Panc1 (cell line): ENCODE measurements around the gene RDH5. TPM values are rescaled to one million over a fixed set of nuclear protein-coding genes. Genes with fewer than 3 reads are reported as not detected.

Experiments used
- ATAC-seq: fragments of 200-7000 bp; cut with Tn5 transposase; 2 replicates; pipeline ENCODE4 v1.9.1; 2020; ENCODE audit warnings: mild to moderate bottlenecking, moderate library complexity
- BruUV-seq: library from RNA; stranded (reverse); fragments of 400-500 nt; replicated peaks from 2 replicates; lab custom pipeline; 2021; lab: Mats Ljungman, UMichigan
- CTCF ChIA-PET: fragments of 300-600 bp; sonication (Branson Sonifier 250); formaldehyde crosslinking; loops from one replicate; lab custom pipeline; 2022; ENCODE audit warnings: antibody characterized with exemption; lab: Charles Lee
- POLR2A ChIA-PET: fragments of 300-600 bp; sonication (Branson Sonifier 250); formaldehyde crosslinking; loops from one replicate; lab custom pipeline; 2022; ENCODE audit warnings: antibody characterized with exemption; lab: Charles Lee
- DNase-seq: peaks from one replicate; pipeline ENCODE4 v3.0.0-alpha.2; 2010; ENCODE audit warnings: low read depth, low spot score
- H3K27ac ChIP-seq: 2 replicates; pipeline ENCODE4 v1.5.1; 2011; ENCODE audit warnings: mild to moderate bottlenecking, low read length, inconsistent platforms
- H3K27me3 ChIP-seq: fragments of 200-500 bp; sonication (Bioruptor generic); 2 replicates; pipeline ENCODE4 v1.6.0; 2014; ENCODE audit warnings: low read length, inconsistent platforms; ENCODE audit not compliant: control insufficient read depth, insufficient read depth
- H3K36me3 ChIP-seq: fragments of 200-500 bp; sonication (Bioruptor generic); 2 replicates; pipeline ENCODE4 v1.5.1; 2014; ENCODE audit warnings: inconsistent platforms, mild to moderate bottlenecking, low read length, moderate library complexity; ENCODE audit not compliant: control insufficient read depth, insufficient read depth
- H3K4me1 ChIP-seq: 2 replicates; pipeline ENCODE4 v1.5.1; 2011; ENCODE audit warnings: inconsistent platforms, mild to moderate bottlenecking, low read length, moderate library complexity; ENCODE audit not compliant: control insufficient read depth, insufficient read depth
- H3K4me3 ChIP-seq, 2 experiments: 2 replicates each; pipeline ENCODE4 v1.5.1; 2011 to 2012; ENCODE audit warnings: low read depth in 2 of 2, low read length in 2 of 2, mild to moderate bottlenecking in 2 of 2, inconsistent platforms in 1 of 2, moderate library complexity in 1 of 2
- H3K9me3 ChIP-seq: fragments of 200-500 bp; sonication (Bioruptor generic); 2 replicates; pipeline ENCODE4 v1.5.1; 2014; ENCODE audit warnings: low read depth, mild to moderate bottlenecking, inconsistent platforms, low read length, moderate library complexity; ENCODE audit not compliant: control insufficient read depth, insufficient read depth
- POLR2AphosphoS5 ChIP-seq: IDR thresholded peaks from 2 replicates; pipeline ENCODE4 v1.6.1; 2012; ENCODE audit warnings: mild to moderate bottlenecking, low read depth, low read length, moderate library complexity
- REST ChIP-seq, 2 experiments: IDR thresholded peaks; 2 replicates each; pipeline ENCODE4 v1.6.1; 2011 to 2012; ENCODE audit warnings: low read depth in 2 of 2, control low read depth in 1 of 2, low read length in 1 of 2, mild to moderate bottlenecking in 1 of 2, moderate library complexity in 1 of 2; ENCODE audit not compliant: insufficient read depth in 1 of 2
- SIN3A ChIP-seq: IDR thresholded peaks from 2 replicates; pipeline ENCODE4 v1.6.1; 2012; ENCODE audit warnings: low read depth, mild to moderate bottlenecking, low read length, moderate library complexity, borderline replicate concordance; ENCODE audit not compliant: insufficient read depth
- TCF7L2 ChIP-seq: IDR thresholded peaks from 2 replicates; pipeline ENCODE4 v1.6.1; 2011; ENCODE audit warnings: mild to moderate bottlenecking, low read depth, low read length, inconsistent platforms
- in situ Hi-C: cut with HindIII; loops from 2 replicates; pipeline ENCODE4 v1.10.0; 2016; ENCODE audit warnings: low sequenced_read_pairs, low pct_unique_long_range_greater_than_20kb
- intact Hi-C: fragments of 100-400 bp; cut with micrococcal nuclease; formaldehyde crosslinking; loops from one replicate; pipeline ENCODE4 v1.10.0; 2022; ENCODE audit not compliant: unreplicated experiment
- total RNA-seq: library from RNA; stranded (reverse); gene quantifications from one replicate; pipeline ENCODE4 v1.2.1, GENCODE V29; 2021; ENCODE audit not compliant: unreplicated experiment
- TF ChIP-seq, protein P1 (sequence below): fragments of 450-650 bp; IDR thresholded peaks from 2 replicates; pipeline ENCODE4 v1.5.1; 2017; ENCODE audit warnings: mild to moderate bottlenecking

RDH5 gene
- total RNA-seq, 1 experiment from 2014 or later, result 2.8 TPM

DNA sequence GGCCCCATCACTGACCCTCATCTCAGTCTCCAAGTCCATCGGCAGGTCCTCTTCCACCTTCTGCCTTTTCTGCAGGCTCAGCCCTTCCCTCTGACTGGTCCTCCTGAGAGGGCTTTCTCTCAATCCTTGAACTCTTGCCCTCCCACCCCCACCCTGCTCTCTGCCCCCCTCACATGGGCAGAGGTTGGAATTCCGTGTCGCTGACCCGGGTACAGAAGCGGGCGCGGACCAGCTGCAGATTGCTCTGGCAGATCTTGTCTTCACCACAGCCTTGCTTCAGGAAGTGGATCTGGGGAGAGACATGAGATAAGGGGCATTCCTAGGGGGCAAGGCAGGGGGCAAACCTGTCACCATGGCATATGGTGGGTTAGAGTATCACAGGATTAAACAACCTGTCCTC lies 24.8 kb upstream of the RDH5 start:
- Histone ChIP-seq H3K4me1 (no peaks in the 10 kb centered on the region), H3K27me3 (no peaks in the 10 kb centered on the region), H3K27ac (no peak overlapping the region), H3K9me3 (no peaks in the 10 kb centered on the region), H3K36me3 (no peaks in the 10 kb centered on the region), H3K4me3 (no peak overlapping the region)
- ChIA-PET CTCF (interaction anchor here (1.8 kb wide), 1 partner anchor 14 kb away, joined by 11 read pairs; a partner anchor contains a TSS), POLR2A (no interaction called here)
- TF ChIP-seq TCF7L2, result no peak
- TF ChIP-seq REST (IDR thresholded peaks at IDR 0.05; ENCODE audit: insufficient read depth in 1 of 2, low read depth in 2 of 2, low read length in 1 of 2), result no peak
- TF ChIP-seq, protein P1, sequence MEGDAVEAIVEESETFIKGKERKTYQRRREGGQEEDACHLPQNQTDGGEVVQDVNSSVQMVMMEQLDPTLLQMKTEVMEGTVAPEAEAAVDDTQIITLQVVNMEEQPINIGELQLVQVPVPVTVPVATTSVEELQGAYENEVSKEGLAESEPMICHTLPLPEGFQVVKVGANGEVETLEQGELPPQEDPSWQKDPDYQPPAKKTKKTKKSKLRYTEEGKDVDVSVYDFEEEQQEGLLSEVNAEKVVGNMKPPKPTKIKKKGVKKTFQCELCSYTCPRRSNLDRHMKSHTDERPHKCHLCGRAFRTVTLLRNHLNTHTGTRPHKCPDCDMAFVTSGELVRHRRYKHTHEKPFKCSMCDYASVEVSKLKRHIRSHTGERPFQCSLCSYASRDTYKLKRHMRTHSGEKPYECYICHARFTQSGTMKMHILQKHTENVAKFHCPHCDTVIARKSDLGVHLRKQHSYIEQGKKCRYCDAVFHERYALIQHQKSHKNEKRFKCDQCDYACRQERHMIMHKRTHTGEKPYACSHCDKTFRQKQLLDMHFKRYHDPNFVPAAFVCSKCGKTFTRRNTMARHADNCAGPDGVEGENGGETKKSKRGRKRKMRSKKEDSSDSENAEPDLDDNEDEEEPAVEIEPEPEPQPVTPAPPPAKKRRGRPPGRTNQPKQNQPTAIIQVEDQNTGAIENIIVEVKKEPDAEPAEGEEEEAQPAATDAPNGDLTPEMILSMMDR, result no peak
- no peak for TF ChIP-seq POLR2AphosphoS5
- TF ChIP-seq SIN3A, result no peak
- in situ Hi-C loops, result no loop called here
- DNase-seq (no peak), ATAC-seq (no peak)
- no TSS peak for BruUV-seq
- intact Hi-C loops, result no loop called here

- POLR2A ChIA-PET, result no interaction called here
- TF ChIP-seq POLR2AphosphoS5 (no peak), REST (IDR thresholded peaks at IDR 0.05; ENCODE audit: insufficient read depth in 1 of 2, low read depth in 2 of 2, low read length in 1 of 2) (no peak), TCF7L2 (no peak)
- TF ChIP-seq, protein P1, result no peak
- no TSS peak for BruUV-seq
Measured at GRCh38 chr12:55696141-55696540, 24.1 kb upstream of the RDH5 start.

More at GRCh38 chr12:55696141-55696540, 24.1 kb upstream of the RDH5 start:
- Histone ChIP-seq H3K9me3 (no peaks in the 10 kb centered on the region), H3K4me3 (no peak overlapping the region), H3K27me3 (no peaks in the 10 kb centered on the region), H3K4me1 (no peaks in the 10 kb centered on the region), H3K36me3 (no peaks in the 10 kb centered on the region), H3K27ac (no peak overlapping the region)
- in situ Hi-C loops, result no loop called here
- intact Hi-C loops, result no loop called here
- CTCF ChIA-PET, result interaction anchor here (0.7 to 1.8 kb wide), 3 partner anchors 15 to 726 kb away, joined by 3 to 11 read pairs (median 3); partner anchors contain the start of gene RDH5
- no peak for DNase-seq
- no peak for ATAC-seq
